Activated CD4-positive, alpha-beta T cell treated with anti-CD3 and anti-CD28 coated beads, Interleukin-2, amount 50 U/mL, for 24 hours (primary cell): Measurements from ENCODE around the gene ZGLP1.
"Not testable (repeated sequence)": the region's sequence is repeated elsewhere in the genome, so short reads cannot be mapped to it uniquely, and the experiment has no call there.

Experiments
- DNase-seq, 2 donors: peaks; one replicate each; pipeline ENCODE4 v3.0.0-alpha.2; 2020; ENCODE audit warnings: low read depth in 1 of 2, low spot score in 1 of 2

ZGLP1 gene

DNA sequence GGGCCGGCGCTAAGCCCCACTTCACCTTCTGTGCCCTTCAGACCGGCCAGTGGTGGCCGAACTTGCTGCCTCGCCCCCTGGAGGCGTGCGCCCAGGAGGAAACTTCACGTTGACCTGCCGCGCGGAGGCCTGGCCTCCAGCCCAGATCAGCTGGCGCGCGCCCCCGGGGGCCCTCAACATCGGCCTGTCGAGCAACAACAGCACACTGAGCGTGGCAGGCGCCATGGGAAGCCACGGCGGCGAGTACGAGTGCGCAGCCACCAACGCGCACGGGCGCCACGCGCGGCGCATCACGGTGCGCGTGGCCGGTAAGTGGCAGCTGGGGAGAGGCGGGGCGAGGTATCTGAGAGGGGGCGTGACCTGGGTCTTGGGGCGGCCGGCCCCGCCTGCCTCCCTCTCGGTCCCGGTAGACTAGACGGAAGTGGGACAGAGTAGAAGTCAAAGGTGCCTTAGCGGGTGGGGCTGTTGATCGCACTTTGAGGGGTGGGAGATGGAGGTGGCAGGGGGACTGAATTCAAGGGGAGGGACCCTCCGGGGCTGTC, 14.2 kb downstream of the ZGLP1 start:
- DNase-seq: no peak

DNA sequence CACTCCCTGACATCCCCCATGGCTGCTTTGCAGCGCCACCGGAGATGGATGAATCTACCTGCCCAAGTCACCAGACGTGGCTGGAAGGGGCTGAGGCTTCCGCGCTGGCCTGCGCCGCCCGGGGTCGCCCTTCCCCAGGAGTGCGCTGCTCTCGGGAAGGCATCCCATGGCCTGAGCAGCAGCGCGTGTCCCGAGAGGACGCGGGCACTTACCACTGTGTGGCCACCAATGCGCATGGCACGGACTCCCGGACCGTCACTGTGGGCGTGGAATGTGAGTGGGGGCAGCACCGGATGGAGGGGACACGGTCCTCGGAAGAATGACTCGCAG, 15.3 kb downstream of the ZGLP1 start:
- DNase-seq: no peak

DNA sequence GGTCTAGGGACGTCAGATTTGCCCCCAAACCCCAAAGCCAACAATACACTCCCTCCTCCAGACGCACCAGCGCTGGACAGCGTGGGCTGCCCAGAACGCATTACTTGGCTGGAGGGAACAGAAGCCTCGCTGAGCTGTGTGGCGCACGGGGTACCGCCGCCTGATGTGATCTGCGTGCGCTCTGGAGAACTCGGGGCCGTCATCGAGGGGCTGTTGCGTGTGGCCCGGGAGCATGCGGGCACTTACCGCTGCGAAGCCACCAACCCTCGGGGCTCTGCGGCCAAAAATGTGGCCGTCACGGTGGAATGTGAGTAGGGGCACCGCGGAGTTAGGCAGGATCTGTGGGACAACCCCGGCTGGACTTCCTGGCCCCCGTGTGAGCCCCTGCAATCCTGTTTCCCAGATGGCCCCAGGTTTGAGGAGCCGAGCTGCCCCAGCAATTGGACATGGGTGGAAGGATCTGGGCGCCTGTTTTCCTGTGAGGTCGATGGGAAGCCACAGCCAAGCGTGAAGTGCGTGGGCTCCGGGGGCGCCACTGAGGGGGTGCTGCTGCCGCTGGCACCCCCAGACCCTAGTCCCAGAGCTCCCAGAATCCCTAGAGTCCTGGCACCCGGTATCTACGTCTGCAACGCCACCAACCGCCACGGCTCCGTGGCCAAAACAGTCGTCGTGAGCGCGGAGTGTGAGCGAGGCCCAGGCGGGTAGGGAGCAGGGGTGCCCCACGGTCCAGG, 15.8 kb downstream of the ZGLP1 start:
- DNase-seq: no peak

DNA sequence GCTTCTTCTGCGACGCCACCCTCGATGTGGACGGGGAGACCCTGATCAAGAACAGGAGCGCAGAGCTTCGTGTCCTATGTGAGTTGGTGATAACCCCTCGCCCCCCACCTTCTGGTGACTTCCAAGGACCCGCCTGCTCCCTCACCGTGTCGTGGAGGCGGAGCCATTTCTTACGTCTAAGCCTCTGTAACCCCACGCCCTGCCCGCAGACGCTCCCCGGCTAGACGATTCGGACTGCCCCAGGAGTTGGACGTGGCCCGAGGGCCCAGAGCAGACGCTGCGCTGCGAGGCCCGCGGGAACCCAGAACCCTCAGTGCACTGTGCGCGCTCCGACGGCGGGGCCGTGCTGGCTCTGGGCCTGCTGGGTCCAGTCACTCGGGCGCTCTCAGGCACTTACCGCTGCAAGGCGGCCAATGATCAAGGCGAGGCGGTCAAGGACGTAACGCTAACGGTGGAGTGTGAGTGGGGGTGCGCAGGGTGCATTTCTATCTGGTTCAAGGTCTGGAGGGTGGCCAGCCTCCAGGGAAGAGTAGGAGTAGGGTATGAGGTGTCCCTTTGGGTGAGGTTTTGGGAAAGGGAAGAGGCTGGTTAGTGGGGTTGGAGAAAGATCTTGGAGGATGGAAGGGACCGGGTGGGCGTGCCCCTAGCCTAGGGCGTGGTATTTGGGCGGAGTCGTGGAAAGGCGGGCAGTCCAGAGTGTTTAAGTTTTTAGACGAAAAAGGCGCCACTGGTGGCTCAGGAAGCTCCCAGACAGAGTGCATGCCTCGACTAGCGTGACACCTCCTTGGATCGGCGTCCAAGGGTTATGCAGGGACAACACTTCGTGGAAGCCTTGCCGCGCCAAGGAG, 16.6 kb downstream of the ZGLP1 start:
- DNase-seq: no peak

DNA sequence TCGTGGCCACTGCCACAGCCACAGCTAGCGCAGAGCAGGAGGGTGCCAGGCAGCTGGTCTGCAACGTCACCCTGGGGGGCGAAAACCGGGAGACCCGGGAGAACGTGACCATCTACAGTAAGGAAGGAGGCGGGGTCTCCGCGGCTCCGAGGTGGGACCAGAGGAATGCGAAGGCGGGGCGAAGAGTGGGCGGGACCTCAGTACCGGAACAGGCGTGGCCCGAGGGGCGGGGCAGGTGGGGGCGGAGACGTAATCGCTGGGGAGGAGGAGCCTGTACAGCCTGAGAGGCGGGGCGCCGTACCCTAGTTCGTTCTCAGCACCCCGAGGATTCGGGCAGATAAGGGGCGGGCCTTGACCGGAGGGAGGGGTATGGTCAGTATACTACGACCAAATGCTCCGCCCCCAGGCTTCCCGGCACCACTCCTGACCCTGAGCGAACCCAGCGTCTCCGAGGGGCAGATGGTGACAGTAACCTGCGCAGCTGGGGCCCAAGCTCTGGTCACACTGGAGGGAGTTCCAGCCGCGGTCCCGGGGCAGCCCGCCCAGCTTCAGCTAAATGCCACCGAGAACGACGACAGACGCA, 17.3 kb downstream of the ZGLP1 start:
- peak; percentile 40 to 48 for DNase-seq

DNA sequence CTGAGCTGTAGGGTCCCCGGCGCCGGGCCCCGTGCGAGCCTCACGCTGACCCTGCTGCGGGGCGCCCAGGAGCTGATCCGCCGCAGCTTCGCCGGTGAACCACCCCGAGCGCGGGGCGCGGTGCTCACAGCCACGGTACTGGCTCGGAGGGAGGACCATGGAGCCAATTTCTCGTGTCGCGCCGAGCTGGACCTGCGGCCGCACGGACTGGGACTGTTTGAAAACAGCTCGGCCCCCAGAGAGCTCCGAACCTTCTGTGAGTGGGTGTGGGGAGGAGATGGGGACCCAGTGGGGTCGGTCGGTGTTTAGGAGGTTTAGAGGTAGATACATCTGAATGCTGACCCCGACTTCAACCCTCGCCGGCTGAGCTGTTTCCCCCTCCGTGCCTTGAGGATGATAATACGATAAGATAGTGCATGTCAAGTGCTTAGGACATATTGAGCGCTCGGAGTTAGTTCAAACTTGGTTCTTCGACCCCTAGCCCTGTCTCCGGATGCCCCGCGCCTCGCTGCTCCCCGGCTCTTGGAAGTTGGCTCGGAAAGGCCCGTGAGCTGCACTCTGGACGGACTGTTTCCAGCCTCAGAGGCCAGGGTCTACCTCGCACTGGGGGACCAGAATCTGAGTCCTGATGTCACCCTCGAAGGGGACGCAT, 17.9 kb downstream of the ZGLP1 start:
- no peak for DNase-seq

DNA sequence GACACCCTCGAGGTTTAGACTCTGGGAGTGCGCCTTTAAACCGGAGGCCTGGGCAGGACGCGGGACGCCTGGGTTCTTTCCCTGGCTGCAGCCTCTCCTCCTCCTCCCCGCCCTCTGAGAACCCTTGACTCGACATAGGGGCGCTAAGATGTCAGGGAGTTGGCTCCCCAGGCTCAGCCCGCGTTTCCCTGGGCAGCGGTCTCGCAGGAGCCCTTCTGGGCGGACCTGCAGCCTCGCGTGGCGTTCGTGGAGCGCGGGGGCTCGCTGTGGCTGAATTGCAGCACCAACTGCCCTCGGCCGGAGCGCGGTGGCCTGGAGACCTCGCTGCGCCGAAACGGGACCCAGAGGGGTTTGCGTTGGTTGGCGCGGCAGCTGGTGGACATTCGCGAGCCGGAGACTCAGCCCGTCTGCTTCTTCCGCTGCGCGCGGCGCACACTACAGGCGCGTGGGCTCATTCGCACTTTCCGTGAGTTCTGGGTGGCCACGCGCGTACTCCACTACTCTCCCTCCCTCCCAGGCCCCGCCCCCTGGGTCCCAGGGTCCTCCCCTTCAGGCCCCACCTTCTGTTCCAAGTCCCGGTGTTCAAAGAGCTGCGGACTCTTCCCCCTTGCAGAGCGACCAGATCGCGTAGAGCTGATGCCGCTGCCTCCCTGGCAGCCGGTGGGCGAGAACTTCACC, 18.6 kb downstream of the ZGLP1 start:
- DNase-seq: no peak

DNA sequence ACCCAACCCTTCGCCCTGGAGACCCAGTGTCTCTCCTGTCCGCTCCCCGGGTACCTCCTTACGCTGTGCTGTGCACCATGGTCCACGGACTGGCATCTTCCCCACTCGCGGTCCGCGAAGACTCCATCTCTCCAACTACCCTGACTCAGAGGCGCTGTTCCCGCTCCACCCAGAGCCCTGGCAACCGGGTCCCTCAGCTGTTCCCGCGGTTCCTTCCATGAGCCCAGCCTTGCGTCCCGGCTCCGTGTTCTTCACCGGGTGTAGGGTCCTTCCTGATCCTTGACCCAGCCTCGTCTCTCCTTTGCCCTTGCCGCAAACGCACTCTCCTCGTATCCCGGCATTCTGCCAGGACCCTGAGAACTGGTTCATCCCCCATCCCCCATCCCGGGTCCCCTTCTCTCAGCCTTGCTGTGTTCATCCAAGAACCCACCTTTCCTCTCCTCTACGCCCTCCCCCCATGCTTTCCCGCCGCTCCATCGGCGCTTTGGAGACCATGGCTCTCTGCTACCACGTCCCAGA, 19.2 kb downstream of the ZGLP1 start:
- DNase-seq: no peak

DNA sequence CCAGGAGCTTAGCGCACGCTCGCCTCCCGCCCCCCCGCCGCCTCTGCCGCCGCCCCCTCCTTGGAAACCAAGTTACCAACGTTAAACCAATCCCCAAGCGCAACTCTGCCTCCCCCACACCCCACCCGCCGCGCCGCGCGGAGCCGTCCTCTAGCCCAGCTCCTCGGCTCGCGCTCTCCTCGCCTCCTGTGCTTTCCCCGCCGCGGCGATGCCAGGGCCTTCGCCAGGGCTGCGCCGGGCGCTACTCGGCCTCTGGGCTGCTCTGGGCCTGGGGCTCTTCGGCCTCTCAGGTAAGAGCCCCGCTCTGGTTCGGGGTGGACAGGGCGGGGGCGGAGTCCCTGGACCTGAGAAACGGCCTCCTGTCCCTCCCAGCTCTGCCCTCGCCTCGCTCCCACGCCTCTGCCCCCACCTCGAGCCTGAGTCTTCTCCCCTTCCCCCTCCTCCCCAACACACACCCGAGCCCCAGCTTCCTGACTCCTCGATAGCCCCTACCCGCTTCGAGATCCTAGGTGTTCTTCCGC, 19.7 kb downstream of the ZGLP1 start, which contains the start of gene ICAM5:
TSS of gene ICAM5 (plus strand) at position 117 of the 521 bp plus-strand sequence. CDS start at position 209, 92 bp downstream.
- peak in 1 of 2 donors; percentile 20 for DNase-seq

DNA sequence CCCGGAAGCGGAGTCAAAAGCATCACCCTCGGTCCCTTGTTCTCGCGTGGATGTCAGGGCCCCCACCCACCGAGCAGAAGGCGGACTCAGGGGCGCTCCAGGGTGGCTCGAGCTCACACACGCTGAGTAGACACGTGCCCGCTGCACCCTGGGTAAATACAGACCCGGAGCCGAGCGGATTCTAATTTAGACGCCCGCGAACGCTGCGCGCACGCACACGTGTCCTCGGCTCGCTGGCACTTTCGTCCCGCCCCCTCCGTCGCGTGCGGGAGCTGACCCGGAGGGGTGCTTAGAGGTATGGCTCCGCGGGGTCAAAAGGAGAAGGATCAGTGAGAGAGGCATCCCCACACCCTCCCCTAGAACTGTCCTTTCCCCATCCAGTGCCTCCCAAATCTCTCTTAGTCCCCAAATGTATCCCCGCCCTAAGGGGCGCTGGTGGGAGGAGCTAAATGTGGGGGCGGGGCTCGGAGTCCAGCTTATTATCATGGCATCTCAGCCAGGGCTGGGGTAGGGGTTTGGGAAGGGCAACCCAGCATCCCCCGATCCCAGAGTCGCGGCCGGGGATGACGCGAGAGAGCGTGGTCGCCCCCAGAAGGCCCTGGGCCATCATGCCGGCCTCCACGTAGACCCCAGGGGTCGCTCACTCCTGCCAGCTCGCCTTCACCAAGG, 20.3 kb downstream of the ZGLP1 start:
- peak; percentile 35 to 52 for DNase-seq

DNA sequence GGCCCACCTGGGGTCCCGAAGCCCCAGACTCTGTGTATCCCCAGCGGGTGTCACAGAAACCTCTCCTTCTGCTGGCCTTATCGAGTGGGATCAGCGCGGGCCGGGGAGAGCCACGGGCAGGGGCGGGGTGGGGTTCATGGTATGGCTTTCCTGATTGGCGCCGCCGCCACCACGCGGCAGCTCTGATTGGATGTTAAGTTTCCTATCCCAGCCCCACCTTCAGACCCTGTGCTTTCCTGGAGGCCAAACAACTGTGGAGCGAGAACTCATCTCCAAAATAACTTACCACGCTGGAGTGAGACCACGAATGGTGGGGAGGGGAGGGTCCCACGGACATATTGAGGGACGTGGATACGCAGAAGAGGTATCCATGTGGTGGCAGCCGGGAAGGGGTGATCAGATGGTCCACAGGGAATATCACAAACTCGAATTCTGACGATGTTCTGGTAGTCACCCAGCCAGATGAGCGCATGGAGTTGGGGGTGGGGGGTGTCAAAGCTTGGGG, 20.9 kb downstream of the ZGLP1 start:
- DNase-seq: no peak

DNA sequence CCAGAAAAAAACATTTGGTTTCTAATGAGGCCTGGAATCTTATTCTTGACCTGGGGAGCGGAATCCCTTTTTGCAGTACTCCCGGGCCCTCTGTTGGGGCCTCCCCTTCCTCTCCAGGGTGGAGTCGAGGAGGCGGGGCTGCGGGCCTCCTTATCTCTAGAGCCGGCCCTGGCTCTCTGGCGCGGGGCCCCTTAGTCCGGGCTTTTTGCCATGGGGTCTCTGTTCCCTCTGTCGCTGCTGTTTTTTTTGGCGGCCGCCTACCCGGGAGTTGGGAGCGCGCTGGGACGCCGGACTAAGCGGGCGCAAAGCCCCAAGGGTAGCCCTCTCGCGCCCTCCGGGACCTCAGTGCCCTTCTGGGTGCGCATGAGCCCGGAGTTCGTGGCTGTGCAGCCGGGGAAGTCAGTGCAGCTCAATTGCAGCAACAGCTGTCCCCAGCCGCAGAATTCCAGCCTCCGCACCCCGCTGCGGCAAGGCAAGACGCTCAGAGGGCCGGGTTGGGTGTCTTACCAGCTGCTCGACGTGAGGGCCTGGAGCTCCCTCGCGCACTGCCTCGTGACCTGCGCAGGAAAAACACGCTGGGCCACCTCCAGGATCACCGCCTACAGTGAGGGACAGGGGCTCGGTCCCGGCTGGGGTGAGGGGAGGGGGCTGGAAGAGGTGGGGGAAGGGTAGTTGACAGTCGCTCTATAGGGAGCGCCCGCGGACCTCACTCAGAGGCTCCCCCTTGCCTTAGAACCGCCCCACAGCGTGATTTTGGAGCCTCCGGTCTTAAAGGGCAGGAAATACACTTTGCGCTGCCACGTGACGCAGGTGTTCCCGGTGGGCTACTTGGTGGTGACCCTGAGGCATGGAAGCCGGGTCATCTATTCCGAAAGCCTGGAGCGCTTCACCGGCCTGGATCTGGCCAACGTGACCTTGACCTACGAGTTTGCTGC, 22.5 kb downstream of the ZGLP1 start, which contains the start of gene ICAM4:
TSS of gene ICAM4 (plus strand) at position 153 of the 935 bp plus-strand sequence. CDS start at position 211, 58 bp downstream.
- DNase-seq: no peak

DNA sequence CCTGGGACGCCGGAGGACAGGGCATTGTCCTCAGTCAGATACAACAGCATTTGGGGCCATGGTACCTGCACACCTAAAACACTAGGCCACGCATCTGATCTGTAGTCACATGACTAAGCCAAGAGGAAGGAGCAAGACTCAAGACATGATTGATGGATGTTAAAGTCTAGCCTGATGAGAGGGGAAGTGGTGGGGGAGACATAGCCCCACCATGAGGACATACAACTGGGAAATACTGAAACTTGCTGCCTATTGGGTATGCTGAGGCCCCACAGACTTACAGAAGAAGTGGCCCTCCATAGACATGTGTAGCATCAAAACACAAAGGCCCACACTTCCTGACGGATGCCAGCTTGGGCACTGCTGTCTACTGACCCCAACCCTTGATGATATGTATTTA, 24.2 kb downstream of the ZGLP1 start:
- DNase-seq: no peak

DNA sequence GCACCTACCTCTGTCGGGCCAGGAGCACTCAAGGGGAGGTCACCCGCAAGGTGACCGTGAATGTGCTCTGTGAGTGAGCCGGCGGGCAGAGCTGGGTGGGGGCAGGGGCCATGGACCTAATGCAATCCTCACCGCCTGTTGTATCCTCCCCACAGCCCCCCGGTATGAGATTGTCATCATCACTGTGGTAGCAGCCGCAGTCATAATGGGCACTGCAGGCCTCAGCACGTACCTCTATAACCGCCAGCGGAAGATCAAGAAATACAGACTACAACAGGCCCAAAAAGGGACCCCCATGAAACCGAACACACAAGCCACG, 24.7 kb downstream of the ZGLP1 start:
- no peak for DNase-seq

DNA sequence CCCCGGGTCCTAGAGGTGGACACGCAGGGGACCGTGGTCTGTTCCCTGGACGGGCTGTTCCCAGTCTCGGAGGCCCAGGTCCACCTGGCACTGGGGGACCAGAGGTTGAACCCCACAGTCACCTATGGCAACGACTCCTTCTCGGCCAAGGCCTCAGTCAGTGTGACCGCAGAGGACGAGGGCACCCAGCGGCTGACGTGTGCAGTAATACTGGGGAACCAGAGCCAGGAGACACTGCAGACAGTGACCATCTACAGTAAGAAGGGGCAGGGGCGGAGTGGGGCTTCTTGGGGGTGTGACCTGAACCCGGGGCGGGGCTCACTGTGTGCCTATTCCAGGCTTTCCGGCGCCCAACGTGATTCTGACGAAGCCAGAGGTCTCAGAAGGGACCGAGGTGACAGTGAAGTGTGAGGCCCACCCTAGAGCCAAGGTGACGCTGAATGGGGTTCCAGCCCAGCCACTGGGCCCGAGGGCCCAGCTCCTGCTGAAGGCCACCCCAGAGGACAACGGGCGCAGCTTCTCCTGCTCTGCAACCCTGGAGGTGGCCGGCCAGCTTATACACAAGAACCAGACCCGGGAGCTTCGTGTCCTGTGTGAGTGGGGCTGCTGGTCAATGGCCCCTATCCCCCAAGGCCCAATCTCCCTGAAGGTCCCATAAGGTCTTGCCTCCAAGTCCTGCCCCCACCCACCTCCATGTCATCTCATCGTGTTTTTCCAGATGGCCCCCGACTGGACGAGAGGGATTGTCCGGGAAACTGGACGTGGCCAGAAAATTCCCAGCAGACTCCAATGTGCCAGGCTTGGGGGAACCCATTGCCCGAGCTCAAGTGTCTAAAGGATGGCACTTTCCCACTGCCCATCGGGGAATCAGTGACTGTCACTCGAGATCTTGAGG, 25.3 kb downstream of the ZGLP1 start:
- DNase-seq: no peak

DNA sequence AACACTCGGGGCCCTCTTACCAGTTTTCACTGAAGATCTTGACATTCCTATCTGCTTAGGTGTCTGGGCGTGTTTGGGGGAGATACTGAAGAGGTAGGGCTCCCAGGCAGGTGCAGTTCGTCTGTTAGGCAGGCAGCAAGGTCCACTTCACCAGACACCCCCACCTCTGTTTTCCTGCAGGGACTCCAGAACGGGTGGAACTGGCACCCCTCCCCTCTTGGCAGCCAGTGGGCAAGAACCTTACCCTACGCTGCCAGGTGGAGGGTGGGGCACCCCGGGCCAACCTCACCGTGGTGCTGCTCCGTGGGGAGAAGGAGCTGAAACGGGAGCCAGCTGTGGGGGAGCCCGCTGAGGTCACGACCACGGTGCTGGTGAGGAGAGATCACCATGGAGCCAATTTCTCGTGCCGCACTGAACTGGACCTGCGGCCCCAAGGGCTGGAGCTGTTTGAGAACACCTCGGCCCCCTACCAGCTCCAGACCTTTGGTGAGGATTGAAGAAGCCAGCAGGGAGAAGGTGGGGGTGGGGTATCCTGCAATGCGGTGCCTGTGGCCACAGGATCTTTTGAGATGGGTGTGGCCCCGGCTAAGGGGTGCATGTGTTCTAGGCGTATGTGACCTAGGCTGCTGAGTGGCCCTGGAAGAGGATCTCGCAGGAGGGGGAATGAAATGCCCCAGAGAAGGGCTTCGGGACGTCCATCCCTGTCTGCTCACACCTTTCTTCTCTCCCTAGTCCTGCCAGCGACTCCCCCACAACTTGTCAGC, 26.1 kb downstream of the ZGLP1 start:
- DNase-seq: no peak

DNA sequence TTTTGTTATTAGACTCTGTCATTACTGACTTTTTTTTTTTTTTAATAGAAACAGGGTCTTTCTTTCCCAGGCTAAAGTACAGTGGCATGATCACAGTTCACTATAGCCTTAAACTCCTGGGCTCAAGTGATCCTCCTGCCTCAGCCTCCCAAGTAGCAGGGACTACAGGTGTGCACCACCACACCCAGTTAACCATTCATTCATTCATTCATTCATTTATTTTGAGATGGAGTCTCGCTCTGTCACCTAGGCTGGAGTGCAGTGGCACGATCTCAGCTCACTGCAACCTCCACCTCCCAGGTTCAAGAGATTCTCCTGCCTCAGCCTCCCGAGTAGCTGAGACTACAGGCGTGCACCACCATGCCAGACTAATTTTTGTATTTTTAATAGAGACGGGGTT, 27.6 kb downstream of the ZGLP1 start:
- DNase-seq: not testable (repeated sequence)
